Activated T-cell treated with anti-CD3 and anti-CD28 coated beads, Interleukin-2, amount 50 U/mL, for 24 hours (primary cell): ENCODE measurements around the gene ANKLE1.
A peak's percentile ranks its signal among the peaks of the same experiment; 100 is the strongest.

ENCODE experiments used
- DNase-seq: peaks from one replicate; pipeline ENCODE4 v3.0.0-alpha.2; 2020
- H3K27ac Mint-ChIP-seq: 2 replicates; pipeline ENCODE4 v1.8.0; 2020; ENCODE audit warnings: mild to moderate bottlenecking, mixed read lengths
- H3K27me3 Mint-ChIP-seq: 2 replicates; pipeline ENCODE4 v1.8.0; 2020; ENCODE audit warnings: mixed read lengths
- H3K36me3 Mint-ChIP-seq: 2 replicates; pipeline ENCODE4 v1.8.0; 2020; ENCODE audit warnings: low read depth, mixed read lengths
- H3K4me1 Mint-ChIP-seq: 2 replicates; pipeline ENCODE4 v1.8.0; 2020; ENCODE audit warnings: low read depth, mixed read lengths
- H3K4me3 Mint-ChIP-seq: 2 replicates; pipeline ENCODE4 v1.8.0; 2020; ENCODE audit warnings: mild to moderate bottlenecking, moderate library complexity, mixed read lengths
- H3K9me3 Mint-ChIP-seq: 2 replicates; pipeline ENCODE4 v1.8.0; 2020; ENCODE audit warnings: mixed read lengths

ANKLE1 gene

DNA sequence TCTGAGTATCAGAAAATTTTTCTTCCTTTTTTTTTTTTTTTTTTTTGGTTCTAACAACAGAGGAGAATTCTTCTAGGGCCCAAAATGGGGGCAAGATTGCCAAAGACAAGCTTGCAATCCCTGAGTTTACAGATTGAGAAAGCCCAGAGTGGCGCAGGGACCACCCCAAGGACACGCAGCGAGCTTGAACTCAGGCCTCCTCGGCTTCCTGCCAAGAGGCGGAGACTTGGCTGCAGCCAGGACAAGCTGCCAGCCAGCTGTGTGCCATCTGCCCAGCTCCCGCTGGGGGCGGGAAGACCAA is 23.5 kb downstream of the ANKLE1 start:
- H3K27me3 Mint-ChIP-seq: no peaks in the 10 kb centered on the region
- no peaks in the 10 kb centered on the region for H3K9me3 Mint-ChIP-seq
- DNase-seq: no peak
- H3K36me3 Mint-ChIP-seq: peaks cover 28% of the 10 kb centered on the region
- H3K27ac Mint-ChIP-seq: peak overlapping the region; percentile 94
- peak overlapping the region; percentile 94 for H3K4me3 Mint-ChIP-seq
- H3K4me1 Mint-ChIP-seq: peaks cover 42% of the 10 kb centered on the region

DNA sequence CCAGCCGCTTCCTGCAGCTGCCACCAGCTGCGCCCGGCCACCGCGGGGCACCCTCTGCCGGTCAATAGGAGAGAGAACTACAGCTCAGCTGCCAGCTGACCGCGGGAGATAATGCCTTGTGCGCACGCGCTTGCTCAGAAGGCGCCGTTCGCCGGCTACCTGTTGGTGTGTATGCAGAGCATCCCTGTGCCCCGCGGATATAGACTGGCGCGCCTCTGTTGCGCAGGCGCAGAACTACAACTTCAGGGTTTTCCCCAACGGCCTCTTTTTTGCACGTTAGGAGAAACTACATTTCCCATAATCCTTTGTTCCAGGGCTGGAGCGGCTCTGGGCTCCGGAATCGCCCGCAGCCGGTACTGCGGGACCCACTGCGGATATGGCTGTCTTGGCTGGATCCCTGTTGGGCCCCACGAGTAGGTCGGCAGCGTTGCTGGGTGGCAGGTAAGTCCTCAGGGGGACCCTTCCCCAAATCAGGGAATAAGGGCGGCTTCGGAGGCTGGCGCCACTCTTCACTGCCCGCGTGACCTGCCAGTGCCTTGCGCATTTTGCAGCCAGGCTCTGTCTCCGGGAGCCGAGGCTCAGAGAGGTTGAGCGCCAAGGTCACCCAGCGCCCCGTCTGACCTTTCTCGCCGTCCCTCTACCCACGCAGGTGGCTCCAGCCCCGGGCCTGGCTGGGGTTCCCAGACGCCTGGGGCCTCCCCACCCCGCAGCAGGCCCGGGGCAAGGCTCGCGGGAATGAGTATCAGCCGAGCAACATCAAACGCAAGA is 24.0 kb downstream of the ANKLE1 start, which contains the start of gene MRPL34:
Gene MRPL34 (plus strand): TSS at position 356 of the 768 bp plus-strand sequence. CDS start 21 bp downstream, at position 377.
- Mint-ChIP-seq H3K9me3 (no peaks in the 10 kb centered on the region), H3K4me3 (peak within 1 kb of the TSS; percentile 94), H3K4me1 (peaks cover 47% of the 10 kb centered on the region), H3K36me3 (peaks cover 26% of the 10 kb centered on the region), H3K27me3 (no peaks in the 10 kb centered on the region), H3K27ac (peak within 1 kb of the TSS; percentile 94)
- peak; percentile 95 for DNase-seq

- H3K4me1 Mint-ChIP-seq: peaks cover 52% of the 10 kb centered on the region
- H3K27ac Mint-ChIP-seq: peak overlapping the region; percentile 94
- peaks cover 24% of the 10 kb centered on the region for H3K36me3 Mint-ChIP-seq
Observed at GRCh38 chr19:17306285-17306714, 24.6 kb downstream of the ANKLE1 start.

GRCh38 chr19:17307876-17308377 is 26.2 kb downstream of the ANKLE1 start:
- no peak for DNase-seq
- peaks cover 37% of the 10 kb centered on the region for H3K36me3 Mint-ChIP-seq
- peak overlapping the region; percentile 0 for H3K27ac Mint-ChIP-seq
- peak overlapping the region; percentile 94 for H3K4me3 Mint-ChIP-seq
- peaks cover 51% of the 10 kb centered on the region for H3K4me1 Mint-ChIP-seq
- no peaks in the 10 kb centered on the region for H3K9me3 Mint-ChIP-seq
- no peaks in the 10 kb centered on the region for H3K27me3 Mint-ChIP-seq

More at GRCh38 chr19:17306285-17306714, 24.6 kb downstream of the ANKLE1 start:
- DNase-seq: no peak
- Mint-ChIP-seq H3K4me3 (peak overlapping the region; percentile 94), H3K27me3 (no peaks in the 10 kb centered on the region), H3K9me3 (no peaks in the 10 kb centered on the region)

DNA sequence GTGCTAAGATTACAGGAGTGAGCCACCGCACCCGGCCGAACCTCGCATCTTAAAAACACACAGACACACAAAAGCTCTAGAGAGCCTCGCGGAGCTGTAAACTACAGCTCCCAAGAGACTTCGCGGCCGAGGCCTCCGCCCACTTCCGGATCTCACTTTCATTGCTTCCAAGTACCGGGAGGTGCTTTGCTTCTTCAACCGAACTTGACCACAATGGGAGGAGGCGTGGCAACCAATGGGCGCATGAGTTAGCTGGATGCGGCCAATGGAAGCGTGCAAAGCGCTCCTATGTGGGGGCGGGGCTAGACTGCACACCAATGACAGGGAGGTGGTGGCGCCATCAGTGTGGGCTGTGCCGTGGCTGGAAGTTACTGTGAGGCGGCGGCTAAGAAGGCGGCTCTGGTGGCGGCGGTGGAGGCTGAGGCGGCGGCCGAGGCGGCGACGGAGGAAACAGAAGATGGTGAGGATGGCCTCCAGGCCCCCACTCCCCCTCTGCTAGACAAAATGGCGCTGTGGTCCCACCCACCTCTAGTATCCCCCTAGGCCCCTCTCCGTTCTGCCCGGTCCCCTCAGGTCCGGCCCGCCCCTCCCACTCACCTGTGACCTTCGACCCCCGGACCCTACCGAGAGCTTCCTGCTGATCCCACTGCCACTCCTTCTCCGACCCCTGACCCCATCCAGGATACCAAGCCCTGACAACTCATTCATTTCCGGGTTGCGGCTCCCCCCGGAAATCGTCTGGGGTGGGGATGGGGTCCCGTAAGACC is 27.7 kb downstream of the ANKLE1 start, which contains the start of gene DDA1:
Gene DDA1 (plus strand): TSS at position 366 of the 767 bp plus-strand sequence. CDS start 92 bp downstream, at position 458.
- Mint-ChIP-seq H3K27ac (peak within 1 kb of the TSS; percentile 95), H3K36me3 (peaks cover 49% of the 10 kb centered on the region), H3K4me1 (peaks cover 45% of the 10 kb centered on the region), H3K4me3 (peak within 1 kb of the TSS; percentile 95), H3K27me3 (no peaks in the 10 kb centered on the region), H3K9me3 (no peaks in the 10 kb centered on the region)
- DNase-seq: peak; percentile 97

GRCh38 chr19:17309965-17310461 is 28.3 kb downstream of the ANKLE1 start:
- DNase-seq: peak; percentile 66
- H3K4me1 Mint-ChIP-seq: peaks cover 41% of the 10 kb centered on the region
- no peaks in the 10 kb centered on the region for H3K9me3 Mint-ChIP-seq
- no peaks in the 10 kb centered on the region for H3K27me3 Mint-ChIP-seq
- H3K36me3 Mint-ChIP-seq: peaks cover 54% of the 10 kb centered on the region
- H3K27ac Mint-ChIP-seq: peak overlapping the region; percentile 95
- H3K4me3 Mint-ChIP-seq: peak overlapping the region; percentile 95

- peaks cover 37% of the 10 kb centered on the region for H3K4me1 Mint-ChIP-seq
- H3K27me3 Mint-ChIP-seq: no peaks in the 10 kb centered on the region
- H3K36me3 Mint-ChIP-seq: peaks cover 60% of the 10 kb centered on the region
- H3K4me3 Mint-ChIP-seq: peak overlapping the region; percentile 57
- H3K9me3 Mint-ChIP-seq: no peaks in the 10 kb centered on the region
- H3K27ac Mint-ChIP-seq: peak overlapping the region; percentile 72
- DNase-seq: no peak
Observed at GRCh38 chr19:17311455-17312188, 29.9 kb downstream of the ANKLE1 start.

- Mint-ChIP-seq H3K27ac (no peak overlapping the region), H3K4me1 (peaks cover 33% of the 10 kb centered on the region), H3K27me3 (no peaks in the 10 kb centered on the region), H3K36me3 (peaks cover 66% of the 10 kb centered on the region), H3K4me3 (no peak overlapping the region), H3K9me3 (no peaks in the 10 kb centered on the region)
- DNase-seq: no peak
Observed at GRCh38 chr19:17312189-17313113, 30.8 kb downstream of the ANKLE1 start.

DNA sequence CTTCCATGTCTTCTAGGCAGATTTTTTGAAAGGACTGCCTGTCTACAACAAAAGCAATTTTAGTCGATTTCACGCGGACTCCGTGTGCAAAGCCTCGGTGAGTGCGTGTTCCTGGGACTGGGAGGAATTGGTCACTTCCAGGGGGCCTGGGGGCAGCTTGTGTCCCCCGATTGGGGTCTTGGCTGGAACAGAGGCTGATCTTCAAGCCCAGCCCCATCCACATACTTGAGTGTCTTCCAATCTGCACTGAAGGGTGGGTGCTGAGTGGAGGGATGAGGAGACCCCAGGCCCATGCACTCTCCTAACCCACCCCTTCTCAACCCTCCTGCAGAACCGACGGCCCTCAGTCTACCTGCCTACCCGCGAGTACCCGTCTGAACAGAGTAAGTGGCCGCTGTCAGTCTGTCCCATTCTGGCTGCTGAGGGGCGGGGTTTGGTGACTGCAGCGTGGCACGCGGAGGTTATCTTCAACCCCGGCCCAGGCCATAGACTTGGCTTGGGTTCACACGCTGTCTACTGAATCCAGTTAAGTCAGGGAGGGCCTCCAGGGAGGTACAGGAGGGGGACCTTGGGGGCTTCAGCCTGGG is 32.4 kb downstream of the ANKLE1 start:
- H3K36me3 Mint-ChIP-seq: peaks cover 72% of the 10 kb centered on the region
- no peak for DNase-seq
- H3K27ac Mint-ChIP-seq: no peak overlapping the region
- no peaks in the 10 kb centered on the region for H3K27me3 Mint-ChIP-seq
- H3K9me3 Mint-ChIP-seq: no peaks in the 10 kb centered on the region
- H3K4me3 Mint-ChIP-seq: no peak overlapping the region
- H3K4me1 Mint-ChIP-seq: peaks cover 25% of the 10 kb centered on the region

GRCh38 chr19:17318966-17319365 is 37.3 kb downstream of the ANKLE1 start:
- Mint-ChIP-seq H3K36me3 (peaks cover 71% of the 10 kb centered on the region), H3K27ac (no peak overlapping the region), H3K9me3 (no peaks in the 10 kb centered on the region), H3K4me3 (no peak overlapping the region), H3K4me1 (peaks cover 6% of the 10 kb centered on the region), H3K27me3 (no peaks in the 10 kb centered on the region)
- no peak for DNase-seq

DNA sequence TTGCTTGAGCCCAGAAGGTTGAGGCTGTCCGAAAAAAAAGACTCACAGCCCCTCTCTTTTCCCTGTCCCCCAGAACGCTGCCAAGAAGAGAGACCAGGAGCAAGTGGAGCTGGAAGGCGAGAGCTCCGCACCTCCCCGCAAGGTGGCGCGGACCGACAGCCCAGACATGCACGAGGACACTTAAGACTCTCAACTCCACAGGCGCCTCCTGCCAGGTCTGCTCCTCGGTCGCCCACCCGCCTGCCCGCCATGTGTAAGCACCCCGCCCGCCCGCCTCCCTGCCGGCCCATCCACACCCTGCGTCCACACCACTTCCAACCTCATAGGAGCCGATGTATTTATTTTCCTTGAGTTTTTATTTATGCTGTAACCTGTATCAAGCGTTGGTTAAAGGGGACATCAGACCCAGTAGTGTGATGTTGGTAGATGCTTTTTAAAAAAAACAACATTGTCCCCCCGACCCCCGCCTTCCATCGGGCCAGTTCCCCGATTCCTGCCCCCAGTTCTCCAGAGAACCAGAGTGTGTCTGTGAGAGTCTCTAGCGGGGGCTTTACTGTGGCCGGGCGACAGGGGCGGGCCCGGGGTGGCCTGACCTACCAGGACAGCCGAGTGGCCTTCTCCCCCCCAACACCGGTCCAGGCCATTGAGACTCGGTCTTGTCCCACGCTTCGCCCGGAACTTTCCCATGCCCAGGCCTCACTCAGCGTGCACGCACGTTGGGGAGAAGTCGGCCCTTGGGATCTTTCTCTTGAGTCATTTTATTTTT is 38.0 kb downstream of the ANKLE1 start:
- Mint-ChIP-seq H3K4me3 (no peak overlapping the region), H3K36me3 (peaks cover 64% of the 10 kb centered on the region), H3K27ac (no peak overlapping the region), H3K9me3 (no peaks in the 10 kb centered on the region), H3K4me1 (peaks cover 6% of the 10 kb centered on the region), H3K27me3 (no peaks in the 10 kb centered on the region)
- no peak for DNase-seq

- no peak overlapping the region for H3K27ac Mint-ChIP-seq
- H3K27me3 Mint-ChIP-seq: no peaks in the 10 kb centered on the region
- H3K4me1 Mint-ChIP-seq: peaks cover 6% of the 10 kb centered on the region
- H3K36me3 Mint-ChIP-seq: peaks cover 60% of the 10 kb centered on the region
- no peaks in the 10 kb centered on the region for H3K9me3 Mint-ChIP-seq
- DNase-seq: no peak
- no peak overlapping the region for H3K4me3 Mint-ChIP-seq
Observed at GRCh38 chr19:17320435-17320834, 38.7 kb downstream of the ANKLE1 start.
